HUES64 (cell line): ENCODE measurements around the gene RSRC2.
A peak's percentile ranks its signal among the peaks of the same experiment; 100 is the strongest.

Source experiments
- H3K27ac ChIP-seq: 2 replicates; pipeline ENCODE4 v1.7.0; 2013; ENCODE audit warnings: low read depth, low read length, inconsistent platforms
- H3K27me3 ChIP-seq: 2 replicates; pipeline ENCODE4 v1.6.1; 2013; ENCODE audit warnings: mild to moderate bottlenecking, low read length; ENCODE audit not compliant: insufficient read depth
- H3K36me3 ChIP-seq: 2 replicates; pipeline ENCODE4 v1.6.1; 2013; ENCODE audit warnings: mild to moderate bottlenecking, low read length; ENCODE audit not compliant: insufficient read depth
- H3K4me1 ChIP-seq: 2 replicates; pipeline ENCODE4 v1.6.1; 2013; ENCODE audit warnings: mild to moderate bottlenecking, low read length, moderate library complexity; ENCODE audit not compliant: insufficient read depth
- H3K4me3 ChIP-seq: 2 replicates; pipeline ENCODE4 v1.5.1; 2013; ENCODE audit warnings: mild to moderate bottlenecking, low read length, moderate library complexity
- H3K9ac ChIP-seq: 2 replicates; pipeline ENCODE4 v1.6.1; 2013; ENCODE audit warnings: mild to moderate bottlenecking, low read depth, low read length
- H3K9me3 ChIP-seq: 2 replicates; pipeline ENCODE4 v1.6.1; 2013; ENCODE audit warnings: low read depth, low read length; ENCODE audit not compliant: insufficient read depth
- whole genome bisulfite sequencing: fragments of 150-250, 120-280 bp; methylation state at CpG from one replicate; pipeline ENCODE4 v1.1.7; 2013; ENCODE audit warnings: missing lambda C conversion rate; 5-methylcytosine and 5-hydroxymethylcytosine counted together

Gene RSRC2

DNA sequence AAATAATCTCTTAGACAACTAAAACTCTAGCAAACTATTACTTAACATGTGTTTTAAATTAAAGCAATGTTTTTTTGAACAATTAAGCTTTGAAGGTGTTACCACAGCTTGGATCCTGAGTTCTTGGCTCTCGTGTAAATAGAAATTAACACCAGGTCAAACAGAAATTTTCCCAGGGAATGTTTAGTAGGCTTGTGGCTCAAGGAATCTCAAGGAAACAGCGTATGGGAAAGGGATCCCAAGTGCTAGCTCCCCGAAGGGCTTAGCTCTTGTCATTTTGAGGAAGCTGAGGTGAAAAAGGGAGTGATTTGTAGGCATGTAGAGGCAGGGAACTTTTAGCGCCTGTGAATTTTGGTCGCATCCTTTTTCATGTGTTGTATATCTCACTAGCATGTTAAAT lies 11.8 kb upstream of the RSRC2 start:
- 95% methylated on average over 5 of the region's 5 CpGs for WGBS
- H3K4me3 ChIP-seq, result no peak overlapping the region
- no peaks in the 10 kb centered on the region for H3K9me3 ChIP-seq
- peaks cover 91% of the 10 kb centered on the region for H3K36me3 ChIP-seq
- H3K9ac ChIP-seq, result no peak overlapping the region
- no peaks in the 10 kb centered on the region for H3K27me3 ChIP-seq
- no peak overlapping the region for H3K27ac ChIP-seq
- no peaks in the 10 kb centered on the region for H3K4me1 ChIP-seq

GRCh38 chr12:122537021-122537420 lies 10.3 kb upstream of the RSRC2 start:
- H3K27me3 ChIP-seq, result no peaks in the 10 kb centered on the region
- no peaks in the 10 kb centered on the region for H3K4me1 ChIP-seq
- H3K9me3 ChIP-seq, result no peaks in the 10 kb centered on the region
- H3K9ac ChIP-seq, result no peak overlapping the region
- 94% methylated on average over 4 of the region's 4 CpGs for WGBS
- H3K27ac ChIP-seq, result no peak overlapping the region
- peaks cover 90% of the 10 kb centered on the region for H3K36me3 ChIP-seq
- H3K4me3 ChIP-seq, result no peak overlapping the region

GRCh38 chr12:122533856-122534255 lies 7.1 kb upstream of the RSRC2 start:
- Histone ChIP-seq H3K9me3 (no peaks in the 10 kb centered on the region), H3K4me3 (no peak overlapping the region), H3K27me3 (no peaks in the 10 kb centered on the region), H3K9ac (no peak overlapping the region), H3K36me3 (peaks cover 90% of the 10 kb centered on the region), H3K27ac (no peak overlapping the region), H3K4me1 (no peaks in the 10 kb centered on the region)
- WGBS, result 100% methylated on average over 2 of the region's 2 CpGs

GRCh38 chr12:122528992-122529391 lies 2.3 kb upstream of the RSRC2 start:
- Histone ChIP-seq H3K9ac (no peak overlapping the region), H3K27me3 (no peaks in the 10 kb centered on the region), H3K27ac (no peak overlapping the region), H3K36me3 (peaks cover 57% of the 10 kb centered on the region), H3K4me1 (peaks cover 15% of the 10 kb centered on the region), H3K9me3 (no peaks in the 10 kb centered on the region), H3K4me3 (no peak overlapping the region)
- 100% methylated on average over 5 of the region's 6 CpGs for WGBS

DNA sequence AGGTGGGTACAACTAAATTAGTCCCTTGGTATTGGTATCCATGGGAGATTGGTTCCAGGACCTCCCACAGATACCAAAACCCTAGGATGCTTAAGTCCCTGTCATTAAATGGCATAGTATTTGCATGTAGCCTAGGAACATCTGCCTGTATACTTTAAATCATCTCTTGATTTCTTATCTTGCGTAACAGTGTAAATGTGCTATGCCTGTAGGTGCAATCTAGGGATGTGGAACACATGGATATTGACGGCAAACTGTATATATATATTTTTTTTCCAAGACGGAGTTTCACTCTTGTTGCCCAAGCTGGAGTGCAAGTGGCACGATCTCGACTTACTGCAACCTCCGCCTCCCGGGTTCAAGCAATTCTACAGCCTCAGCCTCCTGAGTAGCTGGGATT lies 1.8 kb upstream of the RSRC2 start:
- H3K36me3 ChIP-seq, result peaks cover 57% of the 10 kb centered on the region
- no peaks in the 10 kb centered on the region for H3K27me3 ChIP-seq
- 93% methylated on average over 7 of the region's 7 CpGs for WGBS
- peaks cover 19% of the 10 kb centered on the region for H3K4me1 ChIP-seq
- H3K9me3 ChIP-seq, result no peaks in the 10 kb centered on the region
- peak overlapping the region; percentile 92 for H3K4me3 ChIP-seq
- no peak overlapping the region for H3K27ac ChIP-seq
- H3K9ac ChIP-seq, result peak overlapping the region; percentile 97; the same call in 1 of the 2 replicates

DNA sequence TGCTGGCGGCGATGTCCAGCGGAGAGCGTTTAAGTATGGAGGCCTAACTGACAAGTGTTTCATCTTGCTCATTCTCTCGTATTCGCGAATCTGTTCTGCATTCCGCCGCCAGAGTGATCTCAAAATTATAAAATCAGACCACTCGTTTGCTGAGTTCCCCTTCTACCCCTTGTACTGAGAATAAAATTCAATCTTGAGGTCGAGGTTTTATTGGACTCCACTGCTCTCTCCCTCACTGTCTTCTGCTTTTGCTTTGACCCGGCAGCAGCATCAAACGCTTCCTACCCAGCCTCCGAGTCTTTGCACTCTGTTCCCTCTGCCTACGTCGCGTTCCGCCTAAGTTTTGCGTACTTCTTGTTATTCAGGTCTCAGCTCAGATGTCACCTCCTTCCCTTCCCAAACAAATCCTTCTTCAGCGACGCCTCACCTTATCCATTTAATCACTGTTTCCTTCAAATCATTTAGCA lies 775 bp upstream of the RSRC2 start:
- H3K27me3 ChIP-seq, result no peaks in the 10 kb centered on the region
- peak overlapping the region; percentile 92 for H3K4me3 ChIP-seq
- peaks cover 58% of the 10 kb centered on the region for H3K36me3 ChIP-seq
- H3K9ac ChIP-seq, result peak overlapping the region; percentile 97
- peak overlapping the region; percentile 91 for H3K27ac ChIP-seq
- H3K4me1 ChIP-seq, result peaks cover 22% of the 10 kb centered on the region
- H3K9me3 ChIP-seq, result no peaks in the 10 kb centered on the region
- under 1% methylated on average over 21 of the region's 21 CpGs for WGBS

DNA sequence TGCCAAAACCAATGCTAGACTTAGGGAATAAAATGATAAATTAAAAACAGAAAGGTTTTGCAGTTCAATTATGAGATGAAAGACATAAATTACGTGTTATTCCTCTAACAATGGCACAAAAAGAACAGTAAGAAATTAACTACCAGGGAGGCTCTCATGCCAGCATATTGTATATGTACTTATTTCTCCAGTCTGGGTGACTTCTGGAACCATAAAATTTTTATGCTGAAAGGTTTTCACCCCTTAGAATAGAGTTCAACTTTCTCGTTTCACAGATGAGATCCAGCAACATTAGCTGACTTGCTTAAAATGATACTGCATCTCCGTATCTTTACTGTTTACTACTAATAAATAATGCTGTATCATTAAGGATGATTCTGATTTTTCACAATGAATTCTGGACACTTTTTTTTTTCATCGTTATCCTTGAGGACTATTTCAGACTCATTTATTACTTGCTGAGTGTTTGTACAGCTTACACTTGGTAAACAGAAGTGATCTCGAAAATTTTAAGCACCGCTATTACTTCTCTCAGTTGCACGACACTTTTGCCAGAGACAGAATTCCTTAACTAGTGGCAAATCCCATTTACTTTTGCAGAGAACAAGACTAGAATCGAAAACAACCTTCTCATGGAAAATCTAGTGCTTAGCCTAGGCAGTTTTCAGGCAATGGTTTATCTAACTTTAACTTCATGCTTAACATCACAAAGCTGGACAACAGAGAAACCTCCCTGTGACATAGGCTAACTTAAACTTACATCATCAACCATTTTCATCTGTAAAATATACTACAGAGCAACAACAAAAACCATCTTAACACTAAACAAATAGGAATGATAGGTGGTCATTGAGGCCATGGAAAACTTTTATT lies 2.7 kb downstream of the RSRC2 start:
- Histone ChIP-seq H3K9ac (peak overlapping the region; percentile 69), H3K27me3 (no peaks in the 10 kb centered on the region), H3K36me3 (peaks cover 63% of the 10 kb centered on the region), H3K27ac (peak overlapping the region; percentile 24; the same call in 1 of the 2 replicates), H3K4me1 (peaks cover 22% of the 10 kb centered on the region), H3K4me3 (peak overlapping the region; percentile 92), H3K9me3 (no peaks in the 10 kb centered on the region)
- 82% methylated on average over 7 of the region's 8 CpGs for WGBS

DNA sequence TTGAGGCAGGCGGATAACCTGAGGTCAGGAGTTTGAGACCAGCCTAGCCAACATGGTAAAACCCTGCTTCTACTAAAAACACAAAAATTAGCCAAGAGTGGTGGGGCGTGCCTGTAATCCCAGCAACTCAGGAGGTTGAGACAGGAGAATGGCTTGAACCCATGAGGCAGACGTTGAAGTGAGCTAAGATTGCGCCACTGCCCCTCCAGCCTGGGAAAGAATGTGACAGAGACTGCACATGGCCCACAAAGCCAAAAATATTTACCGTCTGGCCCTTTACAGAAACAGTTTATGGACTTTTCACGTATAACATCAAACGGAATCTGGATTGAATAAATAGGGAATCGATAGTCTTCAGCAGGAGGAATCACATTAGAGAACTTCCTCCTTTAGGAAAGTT lies 3.5 kb downstream of the RSRC2 start:
- Histone ChIP-seq H3K27ac (no peak overlapping the region), H3K9me3 (no peaks in the 10 kb centered on the region), H3K27me3 (no peaks in the 10 kb centered on the region), H3K4me3 (peak overlapping the region; percentile 92; the same call in 1 of the 2 replicates), H3K9ac (0 out of 2 replicates have a peak overlapping the region, but pooled peaks have one; percentile 5), H3K36me3 (peaks cover 67% of the 10 kb centered on the region), H3K4me1 (peaks cover 20% of the 10 kb centered on the region)
- WGBS, result 87% methylated on average over 7 of the region's 8 CpGs

GRCh38 chr12:122520676-122521075 lies 6.1 kb downstream of the RSRC2 start:
- no peak overlapping the region for H3K9ac ChIP-seq
- H3K4me1 ChIP-seq, result peaks cover 16% of the 10 kb centered on the region
- no peak overlapping the region for H3K27ac ChIP-seq
- H3K36me3 ChIP-seq, result peaks cover 92% of the 10 kb centered on the region
- H3K4me3 ChIP-seq, result no peak overlapping the region
- no peaks in the 10 kb centered on the region for H3K9me3 ChIP-seq
- no peaks in the 10 kb centered on the region for H3K27me3 ChIP-seq
- 96% methylated on average over 4 of the region's 4 CpGs for WGBS

DNA sequence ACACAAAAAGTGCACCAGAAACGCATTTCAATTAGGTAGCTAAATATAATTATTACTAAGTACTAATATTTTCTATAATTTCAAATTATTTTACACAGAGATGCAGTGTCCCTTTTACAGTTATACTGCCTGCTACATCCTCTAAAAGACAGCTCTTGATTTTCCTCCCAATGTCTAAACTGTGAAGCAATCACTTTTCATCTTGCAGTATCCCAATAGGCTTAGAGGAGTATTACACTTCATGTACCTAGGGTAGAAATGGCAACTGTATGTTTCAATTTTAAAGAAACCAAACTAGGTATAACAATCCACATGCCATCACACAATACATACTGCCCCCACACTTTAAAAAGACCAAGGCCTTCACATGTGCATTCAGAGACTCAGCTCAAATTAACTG lies 7.3 kb downstream of the RSRC2 start:
- no peak overlapping the region for H3K4me3 ChIP-seq
- peaks cover 99% of the 10 kb centered on the region for H3K36me3 ChIP-seq
- no peaks in the 10 kb centered on the region for H3K27me3 ChIP-seq
- H3K9ac ChIP-seq, result no peak overlapping the region
- H3K9me3 ChIP-seq, result no peaks in the 10 kb centered on the region
- no peak overlapping the region for H3K27ac ChIP-seq
- no CpG with 5 or more reads among the region's 1 CpG for WGBS
- H3K4me1 ChIP-seq, result peaks cover 11% of the 10 kb centered on the region

DNA sequence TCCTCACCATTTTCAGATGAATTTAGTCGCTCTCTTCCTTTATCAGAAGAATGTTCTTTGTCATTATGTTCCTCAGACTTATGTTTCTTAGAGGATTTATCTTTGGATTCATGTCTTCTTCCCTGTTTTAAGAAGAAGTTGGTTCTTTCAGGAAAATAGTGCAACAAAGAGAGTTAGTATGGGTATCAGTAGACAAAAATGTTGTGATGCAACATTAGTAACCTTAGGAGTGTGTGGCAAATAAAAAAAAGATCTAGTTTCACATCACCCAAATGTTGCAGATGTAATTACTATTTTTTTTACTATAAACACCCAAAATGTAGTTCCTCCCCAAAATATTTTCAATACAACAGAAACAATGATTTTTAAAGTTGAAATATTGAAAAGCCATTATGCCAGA lies 7.8 kb downstream of the RSRC2 start:
- Histone ChIP-seq H3K4me1 (peaks cover 6% of the 10 kb centered on the region), H3K36me3 (peaks cover 99% of the 10 kb centered on the region), H3K27me3 (no peaks in the 10 kb centered on the region), H3K9ac (no peak overlapping the region), H3K27ac (no peak overlapping the region), H3K9me3 (no peaks in the 10 kb centered on the region), H3K4me3 (no peak overlapping the region)
- 100% methylated on average over 1 of the region's 1 CpG for WGBS
